T follicular helper cell (primary cell): ENCODE data around the gene NKIRAS2.

ENCODE experiments used
- DNase-seq: peaks from one replicate; pipeline ENCODE4 v3.0.0-alpha.2; 2020; ENCODE audit warnings: low read depth

Gene NKIRAS2

GRCh38 chr17:42055027-42055426 is 35.1 kb downstream of the NKIRAS2 start:
- no peak for DNase-seq

GRCh38 chr17:42055496-42055895 is 35.6 kb downstream of the NKIRAS2 start:
- DNase-seq = no peak

- no peak for DNase-seq
These were observed 36.7 kb downstream of the NKIRAS2 start for GRCh38 chr17:42056635-42057034.

- no peak for DNase-seq
These were observed 38.2 kb downstream of the NKIRAS2 start for GRCh38 chr17:42058063-42058462.

GRCh38 chr17:42059815-42060214 is 39.9 kb downstream of the NKIRAS2 start:
- no peak for DNase-seq

GRCh38 chr17:42060231-42060630 is 40.3 kb downstream of the NKIRAS2 start:
- DNase-seq = no peak

- no peak for DNase-seq
These were observed 42.0 kb downstream of the NKIRAS2 start for GRCh38 chr17:42061646-42062487.

- DNase-seq = no peak
These were observed 42.8 kb downstream of the NKIRAS2 start for GRCh38 chr17:42062681-42063080.

GRCh38 chr17:42065201-42065600 is 45.3 kb downstream of the NKIRAS2 start:
- DNase-seq = no peak

GRCh38 chr17:42067371-42068091 is 47.6 kb downstream of the NKIRAS2 start:
- DNase-seq = peak; percentile 53

- no peak for DNase-seq
These were observed 49.1 kb downstream of the NKIRAS2 start for GRCh38 chr17:42068979-42069378.

- DNase-seq = no peak
These were observed 51.9 kb downstream of the NKIRAS2 start for GRCh38 chr17:42071810-42072209.

- DNase-seq = no peak
These were observed 52.7 kb downstream of the NKIRAS2 start for GRCh38 chr17:42072323-42073187.
